ENCODE data around the gene ELOB. TPM values are rescaled to one million over a fixed set of nuclear protein-coding genes. Genes with fewer than 3 reads are reported as not detected.

Gene ELOB
- total and polyA plus RNA-seq, 8 donors, result 69.9 to 318 (median 101) TPM

DNA sequence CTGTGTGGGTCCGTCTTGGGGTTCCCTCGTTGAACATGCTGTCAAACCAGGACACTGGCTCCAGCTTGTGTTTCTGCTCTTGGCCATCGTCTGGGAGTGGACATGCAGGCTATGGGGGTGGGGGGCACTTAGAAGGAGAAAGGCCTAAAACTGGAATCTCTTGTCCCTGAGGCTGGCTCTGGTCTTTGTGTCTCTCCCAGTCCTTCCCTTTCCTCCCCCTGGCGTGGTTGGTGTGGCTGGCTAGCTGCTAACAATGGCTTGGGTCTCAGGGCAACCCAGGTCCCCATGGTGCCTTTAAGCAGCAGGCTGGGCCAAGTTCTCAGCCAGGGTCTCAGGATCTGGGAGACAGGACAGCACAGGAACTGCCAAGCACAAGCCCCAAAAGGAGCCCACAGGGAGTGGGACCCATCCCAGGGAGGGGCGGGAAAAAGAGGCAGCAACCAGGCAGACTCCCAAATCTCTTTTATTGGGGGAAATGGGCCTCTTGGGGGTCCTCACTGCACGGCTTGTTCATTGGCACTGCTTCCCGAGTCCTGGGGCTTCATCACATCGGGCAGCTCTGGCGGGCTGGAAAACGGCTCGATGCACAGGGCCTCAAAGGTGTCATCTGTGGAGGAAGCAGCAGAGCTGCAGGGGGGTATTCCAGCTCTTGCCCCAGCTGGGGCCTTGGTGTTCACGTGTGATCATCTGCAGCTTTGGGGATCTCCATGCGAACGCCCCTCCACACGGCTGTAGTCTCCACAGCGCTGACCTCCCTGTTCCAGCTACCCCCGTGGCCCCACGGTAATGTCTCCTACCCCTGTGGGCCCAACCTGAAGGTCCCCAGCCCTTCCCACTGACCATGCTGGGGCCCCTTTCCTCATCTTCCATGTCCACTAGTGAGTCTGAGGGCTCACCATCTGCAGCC, 5.3 kb downstream of the ELOB start:
- FAIRE-seq, result no peak
- intact Hi-C loops (cut with DNase I), result no loop called here

DNA sequence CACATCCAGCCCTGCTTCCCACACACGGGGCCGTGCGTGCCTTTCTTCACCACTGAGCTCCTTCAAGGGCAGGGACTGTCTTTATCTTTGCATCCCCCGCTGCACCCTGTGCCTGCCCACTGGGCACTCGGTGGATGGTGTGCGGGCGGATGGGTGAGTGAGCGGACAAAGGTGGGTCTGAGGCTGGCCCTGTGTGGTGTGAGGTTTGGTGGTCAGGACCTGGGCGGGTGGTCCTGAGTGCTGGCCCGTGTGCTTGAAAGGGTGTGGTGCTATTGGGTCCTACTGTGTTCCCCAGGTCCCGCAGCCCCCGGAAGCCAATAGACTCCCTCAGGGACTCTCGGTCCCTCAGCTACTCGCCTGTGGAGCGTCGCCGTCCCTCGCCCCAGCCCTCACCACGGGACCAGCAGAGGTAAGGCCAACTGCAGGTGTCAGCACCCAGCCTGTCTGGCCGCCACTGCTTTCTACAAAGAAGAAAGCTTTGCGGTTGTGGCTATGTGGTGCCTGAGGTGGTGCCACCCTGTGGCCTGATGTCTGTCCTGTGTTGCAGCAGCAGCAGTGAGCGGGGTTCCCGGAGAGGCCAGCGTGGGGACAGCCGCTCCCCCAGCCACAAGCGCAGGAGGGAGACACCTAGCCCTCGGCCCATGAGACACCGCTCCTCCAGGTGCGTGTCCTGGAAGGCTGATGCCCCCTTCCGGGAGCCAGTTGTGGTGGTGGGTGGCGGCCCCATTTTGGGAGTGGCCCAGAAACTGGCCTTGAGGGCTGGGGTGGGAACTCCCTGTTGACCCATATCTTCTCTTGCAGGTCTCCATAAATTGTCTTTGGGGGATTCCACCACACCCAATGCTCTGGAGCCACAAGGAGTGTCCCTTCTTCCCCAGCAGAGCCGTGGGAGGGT, 6.8 kb downstream of the ELOB start:
- intact Hi-C loops (cut with DNase I), result no loop called here
- Histone ChIP-seq H3K4me1 (peaks cover 0 to 3% (median 0%) of the 10 kb centered on the region in 3 donors), H3K9me3 (no peaks in the 10 kb centered on the region), H3K4me3 (no peak overlapping the region), H3K27ac (no peak overlapping the region), H3K36me3 (peaks cover 8 to 67% (median 51%) of the 10 kb centered on the region in 3 donors), H3K27me3 (no peaks in the 10 kb centered on the region)
- WGBS, 2 donors, result 87 to 88% methylated on average over 31 to 32 of the region's 32 CpGs
- DNase-seq (peak in 1 of 6 donors; percentile 69), ATAC-seq (peak in 2 of 4 donors; percentile 1 to 11), FAIRE-seq (no peak)
- TF ChIP-seq CTCF (IDR thresholded peaks at IDR 0.05), result no peak

More for the DNA sequence above, 5.3 kb downstream of the ELOB start:
- no peaks in the 10 kb centered on the region for H3K9me3 ChIP-seq
- ATAC-seq (no peak), DNase-seq (peak in 1 of 6 donors; percentile 18)
- H3K4me1 ChIP-seq, result peaks cover 8 to 13% (median 8%) of the 10 kb centered on the region in 3 donors
- 83 to 85% methylated on average over 18 of the region's 18 CpGs for WGBS, 2 donors
- TF ChIP-seq CTCF (IDR thresholded peaks at IDR 0.05), result no peak
- peaks cover 8 to 54% (median 47%) of the 10 kb centered on the region in 3 donors for H3K36me3 ChIP-seq
- H3K27me3 ChIP-seq, result no peaks in the 10 kb centered on the region
- H3K27ac ChIP-seq, result no peak overlapping the region
- no peak overlapping the region for H3K4me3 ChIP-seq

GRCh38 chr16:2769675-2770056, 7.4 kb downstream of the ELOB start:
- intact Hi-C loops (cut with DNase I), result no loop called here
- Histone ChIP-seq H3K27me3 (no peaks in the 10 kb centered on the region), H3K27ac (no peak overlapping the region), H3K4me1 (no peaks in the 10 kb centered on the region), H3K4me3 (no peak overlapping the region), H3K36me3 (peaks cover 11 to 69% (median 58%) of the 10 kb centered on the region in 3 donors), H3K9me3 (no peaks in the 10 kb centered on the region)
- ATAC-seq, result peak in 2 of 4 donors; percentile 10 to 24
- no peak for TF ChIP-seq CTCF (IDR thresholded peaks at IDR 0.05)
- 82 to 84% methylated on average over 14 of the region's 14 CpGs for WGBS, 2 donors
- DNase-seq, result peak in 1 of 6 donors; percentile 67
- FAIRE-seq, result no peak

- ATAC-seq (no peak), FAIRE-seq (no peak), DNase-seq (peak in 1 of 6 donors; percentile 55)
- H3K4me3 ChIP-seq, result no peak overlapping the region
- no peaks in the 10 kb centered on the region for H3K4me1 ChIP-seq
- intact Hi-C loops (cut with DNase I), result no loop called here
- no peaks in the 10 kb centered on the region for H3K27me3 ChIP-seq
- peaks cover 11 to 73% (median 62%) of the 10 kb centered on the region in 3 donors for H3K36me3 ChIP-seq
- TF ChIP-seq CTCF (IDR thresholded peaks at IDR 0.05), result no peak
- 84 to 93% methylated on average over 9 to 11 of the region's 11 CpGs for WGBS, 2 donors
- no peaks in the 10 kb centered on the region for H3K9me3 ChIP-seq
- no peak overlapping the region for H3K27ac ChIP-seq
Measured at GRCh38 chr16:2769100-2769529, 8.0 kb downstream of the ELOB start.
